SK-N-MC (cell line): Measurements from ENCODE around the gene CABCOCO1.

Experiments used
- EZH2 ChIP-seq: fragments of 200-600 bp; sonication (generic); IDR thresholded peaks from one replicate; pipeline ENCODE4 v1.6.1; 2017; ENCODE audit warnings: antibody characterized with exemption
- POLR2AphosphoS5 ChIP-seq: IDR thresholded peaks from 2 replicates; pipeline ENCODE4 v1.6.1; 2012; ENCODE audit warnings: mild to moderate bottlenecking, low read depth, low read length, borderline replicate concordance

DNA sequence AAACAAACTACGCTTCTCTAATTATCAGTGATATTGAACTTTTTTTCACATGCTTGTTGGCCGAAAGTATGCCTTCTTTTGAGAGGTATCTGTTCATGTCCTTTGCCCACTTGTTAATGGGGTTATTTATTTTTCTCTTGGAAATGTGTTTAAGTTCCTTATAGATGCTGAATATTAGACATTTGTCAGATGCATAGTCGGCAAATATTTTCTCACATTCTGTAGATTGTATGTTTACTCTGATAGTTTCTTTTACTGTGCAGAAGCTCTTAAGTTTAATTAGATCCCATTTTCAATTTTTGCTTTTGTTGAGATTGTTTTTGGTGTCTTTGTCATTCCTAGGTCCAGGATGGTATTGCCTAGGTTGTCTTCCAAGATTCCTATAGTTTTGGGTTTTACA lies 73.2 kb downstream of the CABCOCO1 start:
- TF ChIP-seq EZH2 (no peak), POLR2AphosphoS5 (no peak)
